Nasal cavity respiratory epithelium epithelial cell of viscerocranial mucosa (primary cell): ENCODE results near the gene ECE2. TPM values are rescaled to one million over a fixed set of nuclear protein-coding genes. Genes with fewer than 3 reads are reported as not detected.

Source experiments
- total RNA-seq: library from RNA; depleted of rRNA; stranded (reverse); fragments of >200 nt; gene quantifications from 2 replicates; pipeline ENCODE4 v1.2.3, GENCODE V29; 2014

Gene ECE2
- not detected in 2 replicates for total RNA-seq

DNA sequence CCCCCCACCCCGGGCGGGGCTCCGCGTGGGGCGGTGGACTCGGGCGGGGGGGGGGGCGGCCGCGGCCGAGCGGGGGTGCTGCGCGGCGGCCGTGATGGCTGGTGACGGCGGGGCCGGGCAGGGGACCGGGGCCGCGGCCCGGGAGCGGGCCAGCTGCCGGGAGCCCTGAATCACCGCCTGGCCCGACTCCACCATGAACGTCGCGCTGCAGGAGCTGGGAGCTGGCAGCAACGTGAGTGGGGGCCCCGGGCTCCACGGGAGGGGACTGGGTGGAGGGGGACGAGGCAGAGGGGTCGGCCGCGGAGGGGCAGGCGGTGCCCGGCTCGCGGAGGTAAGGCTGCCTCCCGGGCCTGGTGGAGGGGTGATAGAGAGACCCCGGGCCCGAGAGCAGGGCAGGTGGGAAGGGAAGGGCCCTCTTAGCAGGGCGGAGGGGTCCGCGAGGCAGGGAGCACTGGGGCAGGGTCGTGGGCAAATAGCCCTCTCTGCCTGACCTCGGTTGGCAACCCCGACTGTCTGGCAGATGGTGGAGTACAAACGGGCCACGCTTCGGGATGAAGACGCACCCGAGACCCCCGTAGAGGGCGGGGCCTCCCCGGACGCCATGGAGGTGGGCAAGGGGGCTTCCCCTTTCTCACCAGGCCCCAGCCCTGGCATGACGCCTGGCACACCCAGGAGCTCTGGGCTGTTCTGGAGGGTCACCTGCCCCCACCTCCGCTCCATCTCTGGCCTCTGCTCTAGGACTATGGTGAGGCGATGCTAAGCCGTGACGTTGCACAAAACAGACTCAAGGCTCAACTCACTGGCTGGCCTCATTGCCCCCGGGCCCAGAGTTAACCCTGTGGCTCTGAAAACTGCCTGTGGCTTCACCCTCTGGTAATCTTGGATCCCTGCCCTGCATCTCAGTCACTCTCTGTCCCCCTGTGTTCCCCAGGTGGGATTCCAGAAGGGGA lies at the start of gene ECE2:
Gene ECE2, plus strand, starts transcription at position 62 of the 950 bp plus-strand sequence. Its CDS starts 132 bp downstream, at position 194.

DNA sequence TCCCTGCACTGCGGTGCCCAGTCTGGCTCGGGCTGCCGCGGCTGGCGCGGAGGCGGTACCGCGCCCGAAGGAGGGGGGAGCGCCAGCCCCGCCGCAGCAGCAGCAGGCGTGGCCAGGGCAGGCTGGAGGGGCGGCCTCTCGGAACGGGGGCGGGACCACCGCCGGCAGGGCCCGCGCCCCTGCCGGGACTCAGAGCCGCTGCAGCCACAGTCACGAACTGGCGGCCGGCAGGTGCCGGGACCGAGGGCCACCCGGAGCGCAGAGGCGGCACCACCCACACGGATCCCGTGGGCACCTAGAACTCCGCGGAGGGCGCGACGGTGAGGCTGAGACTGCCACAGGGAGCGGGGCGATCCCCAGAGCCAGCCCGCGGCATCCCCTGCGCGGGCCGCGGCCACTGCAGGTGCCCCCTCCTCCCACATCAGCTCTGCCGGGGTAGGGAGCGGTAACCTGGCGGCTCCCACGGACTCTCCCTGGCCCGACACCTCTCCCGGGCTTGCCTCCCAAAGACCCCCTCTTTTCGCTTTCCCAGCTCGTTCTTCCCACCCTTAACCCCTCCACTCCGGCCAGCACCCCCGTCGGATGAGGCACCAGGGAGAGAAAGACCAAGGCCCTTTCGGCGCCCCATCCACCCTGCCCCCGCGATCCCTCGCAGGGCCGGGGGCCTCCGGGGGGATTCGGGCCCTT lies 46.3 kb upstream of the ECE2 start, which contains the start of gene VWA5B2:
Gene VWA5B2, plus strand, starts transcription at position 192 of the 687 bp plus-strand sequence. CDS start 944 bp downstream, outside the sequence.

GRCh38 chr3:184248454-184249411 lies 27.1 kb upstream of the ECE2 start, which contains the start of gene ALG3:
TSS of gene ALG3 (minus strand) at chr3:184248962. CDS start at chr3:184248940, 22 bp downstream.

DNA sequence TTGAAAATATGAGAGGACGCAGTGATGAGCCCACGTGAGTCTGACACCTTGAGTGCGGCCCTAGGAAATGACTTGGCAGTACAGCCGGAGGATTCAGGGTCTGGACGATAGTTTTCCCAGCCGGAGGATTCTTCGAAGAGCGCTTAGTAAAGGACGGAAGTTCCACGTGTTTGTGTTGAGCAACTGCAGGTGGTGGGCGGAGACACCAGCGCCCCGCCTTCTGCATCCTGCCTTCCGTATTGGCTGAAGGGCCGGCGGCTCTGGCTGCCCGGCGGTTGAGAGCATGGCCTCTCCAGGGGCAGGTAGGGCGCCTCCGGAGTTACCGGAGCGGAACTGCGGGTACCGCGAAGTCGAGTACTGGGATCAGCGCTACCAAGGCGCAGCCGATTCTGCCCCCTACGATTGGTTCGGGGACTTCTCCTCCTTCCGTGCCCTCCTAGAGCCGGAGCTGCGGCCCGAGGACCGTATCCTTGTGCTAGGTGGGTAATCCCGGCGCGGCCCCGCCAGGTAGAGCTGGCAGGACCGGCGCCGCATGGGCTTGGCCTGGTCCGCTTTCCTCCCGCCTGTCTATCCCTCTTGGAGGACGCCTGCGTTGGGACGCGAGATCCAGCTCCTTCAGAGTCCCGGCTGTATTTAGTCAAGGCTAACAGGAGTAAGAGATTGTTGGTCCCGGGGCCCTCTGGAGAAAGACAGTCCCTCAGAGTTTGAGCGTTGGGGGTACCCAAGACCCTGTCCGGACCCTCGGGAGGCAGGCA lies 26.2 kb upstream of the ECE2 start, which contains the start of gene EEF1AKMT4:
Gene EEF1AKMT4, plus strand, starts transcription at position 261 of the 755 bp plus-strand sequence. Its CDS starts 23 bp downstream, at position 284.

GRCh38 chr3:184261270-184261853 lies 14.5 kb upstream of the ECE2 start, which contains the start of gene CAMK2N2:
TSS of gene CAMK2N2 (minus strand) at chr3:184261553. CDS start at chr3:184261285, 268 bp downstream.

DNA sequence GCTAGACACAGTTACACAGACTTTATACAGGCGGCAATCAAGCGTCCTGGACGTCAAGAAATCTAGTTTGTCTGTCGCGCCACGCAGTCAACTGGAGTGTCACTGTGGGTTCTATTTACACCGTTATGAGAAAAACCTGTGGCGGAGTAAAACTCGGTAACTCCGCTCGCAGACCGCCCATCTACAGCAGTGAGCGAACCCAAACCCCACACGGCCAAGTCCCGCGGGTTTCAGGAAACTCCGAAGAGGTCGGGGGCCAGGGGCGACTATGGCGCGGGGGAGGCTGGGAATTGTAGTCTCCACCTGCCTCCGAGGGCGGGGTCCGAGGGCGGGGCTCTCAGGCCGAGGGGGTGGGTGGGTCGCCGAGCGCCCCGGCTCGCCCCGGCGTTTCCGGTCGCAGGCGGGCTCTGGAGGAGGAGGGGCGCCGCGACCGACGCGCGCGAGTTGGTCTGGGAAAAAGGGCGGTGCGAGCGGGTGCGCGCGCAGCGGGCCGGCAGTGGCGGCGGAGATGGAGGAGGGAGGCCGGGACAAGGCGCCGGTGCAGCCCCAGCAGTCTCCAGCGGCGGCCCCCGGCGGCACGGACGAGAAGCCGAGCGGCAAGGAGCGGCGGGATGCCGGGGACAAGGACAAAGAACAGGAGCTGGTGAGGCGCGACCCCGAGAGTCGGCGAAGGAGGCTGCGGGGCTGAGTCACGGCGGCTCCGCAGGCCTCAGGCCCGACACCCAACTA lies 23.1 kb downstream of the ECE2 start, which contains the start of gene PSMD2:
Gene PSMD2, plus strand, starts transcription at position 483 of the 729 bp plus-strand sequence. Its CDS starts 26 bp downstream, at position 509.

GRCh38 chr3:184314363-184314699 lies 38.5 kb downstream of the ECE2 start, which contains the start of gene EIF4G1:
TSS of gene EIF4G1 (plus strand) at chr3:184314606. CDS start at chr3:184315797, 1,191 bp downstream.

GRCh38 chr3:184337399-184337714 lies 61.5 kb downstream of the ECE2 start, which contains the start of gene FAM131A:
TSS of gene FAM131A (plus strand) at chr3:184337600. CDS start at chr3:184337631, 31 bp downstream.

Other genes starting within 250 kb of the ECE2 start
- gene HTR3D, start 244.3 kb upstream of the ECE2 start, total RNA-seq, result not detected in 2 replicates
- not detected in 2 replicates for gene HTR3C, start 223.0 kb upstream of the ECE2 start, total RNA-seq
- not detected in 2 replicates for gene HTR3E, start 179.0 kb upstream of the ECE2 start, total RNA-seq
- gene EIF2B5, start 140.7 kb upstream of the ECE2 start, total RNA-seq, result 31.1 and 37.1 TPM in 2 replicates
- gene DVL3, start 120.6 kb upstream of the ECE2 start, total RNA-seq, result 28.0 and 54.0 TPM in 2 replicates
- gene AP2M1, start 101.2 kb upstream of the ECE2 start, total RNA-seq, result 155 and 294 TPM in 2 replicates
- 68.0 and 69.3 TPM in 2 replicates for gene ABCF3, start 89.8 kb upstream of the ECE2 start, total RNA-seq
- not detected in 2 replicates for gene VWA5B2, start 46.4 kb upstream of the ECE2 start, total RNA-seq
- gene ALG3, start 27.1 kb upstream of the ECE2 start, total RNA-seq, result 41.7 and 45.7 TPM in 2 replicates
- gene EEF1AKMT4, start 26.4 kb upstream of the ECE2 start, total RNA-seq, result 10.3 and 10.9 TPM in 2 replicates
- gene CAMK2N2, start 14.5 kb upstream of the ECE2 start, total RNA-seq, result under 0.01 TPM in 1 of 2 replicates, not detected in the other
- 448 and 508 TPM in 2 replicates for gene PSMD2, start 23.2 kb downstream of the ECE2 start, total RNA-seq
- gene EIF4G1, start 38.6 kb downstream of the ECE2 start, total RNA-seq, result 315 and 659 TPM in 2 replicates
- gene FAM131A, start 61.6 kb downstream of the ECE2 start, total RNA-seq, result 17.6 and 22.6 TPM in 2 replicates
- gene CLCN2, start 85.6 kb downstream of the ECE2 start, total RNA-seq, result 2.1 and 4.8 TPM in 2 replicates
- 47.8 and 50.2 TPM in 2 replicates for gene POLR2H, start 85.7 kb downstream of the ECE2 start, total RNA-seq
- gene THPO, start 102.2 kb downstream of the ECE2 start, total RNA-seq, result not detected in 2 replicates
- gene CHRD, start 104.0 kb downstream of the ECE2 start, total RNA-seq, result not detected in 2 replicates